Thoracic aorta (tissue), 2 donors: ENCODE results near the gene CCN5. TPM values are rescaled to one million over a fixed set of nuclear protein-coding genes. Genes with fewer than 3 reads are reported as not detected.

Experiments used
- ATAC-seq: fragments of 150-250 bp; one replicate; pipeline ENCODE4 v1.8.0; 2017; ENCODE audit warnings: low read depth; ENCODE audit not compliant: insufficient number of reproducible peaks, low FRiP score
- DNase-seq: peaks from one replicate; pipeline ENCODE4 v3.0.0-alpha.2; 2020; ENCODE audit warnings: low spot score
- H3K27ac ChIP-seq, 2 donors: fragments of 200-600 bp; sonication (generic); 1 replicate in 1 of 2; 2 replicates in 1 of 2; pipeline ENCODE4 v1.5.1; 2016; ENCODE audit warnings: mild to moderate bottlenecking in 2 of 2, moderate library complexity in 2 of 2
- H3K27me3 ChIP-seq: fragments of 200-600 bp; sonication (generic); replicated peaks from 2 replicates; pipeline ENCODE4 v1.6.0; 2016; ENCODE audit warnings: mild to moderate bottlenecking; ENCODE audit not compliant: insufficient read depth
- H3K36me3 ChIP-seq: fragments of 200-600 bp; sonication (generic); one replicate; pipeline ENCODE4 v1.5.1; 2016
- H3K4me1 ChIP-seq, 2 donors: fragments of 200-600 bp; sonication (generic); 1 replicate in 1 of 2; 2 replicates in 1 of 2; pipeline versions ENCODE4 v1.5.1 to v1.6.0; 2016; ENCODE audit warnings: low read depth in 2 of 2, mild to moderate bottlenecking in 1 of 2; ENCODE audit not compliant: control insufficient read depth in 1 of 2
- H3K4me3 ChIP-seq: fragments of 200-600 bp; sonication (generic); 2 replicates; pipeline ENCODE4 v1.5.1; 2016; ENCODE audit warnings: mild to moderate bottlenecking
- H3K9me3 ChIP-seq: fragments of 200-600 bp; sonication (generic); 2 replicates; pipeline ENCODE4 v1.5.1; 2016
- total RNA-seq, 2 donors: library from RNA; depleted of rRNA; stranded (reverse); fragments of >200 nt; gene quantifications; one replicate each; pipeline versions ENCODE4 v1.1.0 to v1.2.3, GENCODE V29; 2016
- TF ChIP-seq, protein P1 (sequence below): fragments of 200-600 bp; sonication (generic); IDR thresholded peaks from one replicate; pipeline ENCODE4 v1.5.1; 2019; ENCODE audit warnings: antibody characterized with exemption

The CCN5 gene
- total RNA-seq, 2 donors from 2014 or later = 652 to 994 TPM

DNA sequence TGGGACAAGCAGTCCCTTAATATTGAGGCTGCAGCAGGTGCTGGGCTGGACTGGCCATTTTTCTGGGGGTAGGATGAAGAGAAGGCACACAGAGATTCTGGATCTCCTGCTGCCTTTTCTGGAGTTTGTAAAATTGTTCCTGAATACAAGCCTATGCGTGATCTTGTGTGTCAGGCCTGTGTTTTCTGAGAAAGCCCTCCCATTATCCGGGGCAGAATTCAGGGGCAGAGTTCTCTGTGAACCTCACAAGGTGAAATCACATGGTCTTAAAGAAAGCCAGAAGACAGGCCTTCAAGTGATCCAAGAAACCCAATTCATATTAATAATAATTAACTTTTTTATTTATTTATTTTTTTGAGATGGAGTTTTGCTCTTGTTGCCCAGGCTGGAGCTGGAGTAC lies 12.5 kb downstream of the CCN5 start:
- peaks cover 14 to 68% of the 10 kb centered on the region in 2 donors for H3K4me1 ChIP-seq
- no peak overlapping the region for H3K4me3 ChIP-seq
- ATAC-seq = no peak
- H3K9me3 ChIP-seq = no peaks in the 10 kb centered on the region
- H3K27me3 ChIP-seq = no peaks in the 10 kb centered on the region
- H3K36me3 ChIP-seq = peaks cover 21% of the 10 kb centered on the region
- no peak for DNase-seq
- TF ChIP-seq, protein P1, sequence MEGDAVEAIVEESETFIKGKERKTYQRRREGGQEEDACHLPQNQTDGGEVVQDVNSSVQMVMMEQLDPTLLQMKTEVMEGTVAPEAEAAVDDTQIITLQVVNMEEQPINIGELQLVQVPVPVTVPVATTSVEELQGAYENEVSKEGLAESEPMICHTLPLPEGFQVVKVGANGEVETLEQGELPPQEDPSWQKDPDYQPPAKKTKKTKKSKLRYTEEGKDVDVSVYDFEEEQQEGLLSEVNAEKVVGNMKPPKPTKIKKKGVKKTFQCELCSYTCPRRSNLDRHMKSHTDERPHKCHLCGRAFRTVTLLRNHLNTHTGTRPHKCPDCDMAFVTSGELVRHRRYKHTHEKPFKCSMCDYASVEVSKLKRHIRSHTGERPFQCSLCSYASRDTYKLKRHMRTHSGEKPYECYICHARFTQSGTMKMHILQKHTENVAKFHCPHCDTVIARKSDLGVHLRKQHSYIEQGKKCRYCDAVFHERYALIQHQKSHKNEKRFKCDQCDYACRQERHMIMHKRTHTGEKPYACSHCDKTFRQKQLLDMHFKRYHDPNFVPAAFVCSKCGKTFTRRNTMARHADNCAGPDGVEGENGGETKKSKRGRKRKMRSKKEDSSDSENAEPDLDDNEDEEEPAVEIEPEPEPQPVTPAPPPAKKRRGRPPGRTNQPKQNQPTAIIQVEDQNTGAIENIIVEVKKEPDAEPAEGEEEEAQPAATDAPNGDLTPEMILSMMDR = no peak
- H3K27ac ChIP-seq = peak overlapping the region; percentile 38 to 40

DNA sequence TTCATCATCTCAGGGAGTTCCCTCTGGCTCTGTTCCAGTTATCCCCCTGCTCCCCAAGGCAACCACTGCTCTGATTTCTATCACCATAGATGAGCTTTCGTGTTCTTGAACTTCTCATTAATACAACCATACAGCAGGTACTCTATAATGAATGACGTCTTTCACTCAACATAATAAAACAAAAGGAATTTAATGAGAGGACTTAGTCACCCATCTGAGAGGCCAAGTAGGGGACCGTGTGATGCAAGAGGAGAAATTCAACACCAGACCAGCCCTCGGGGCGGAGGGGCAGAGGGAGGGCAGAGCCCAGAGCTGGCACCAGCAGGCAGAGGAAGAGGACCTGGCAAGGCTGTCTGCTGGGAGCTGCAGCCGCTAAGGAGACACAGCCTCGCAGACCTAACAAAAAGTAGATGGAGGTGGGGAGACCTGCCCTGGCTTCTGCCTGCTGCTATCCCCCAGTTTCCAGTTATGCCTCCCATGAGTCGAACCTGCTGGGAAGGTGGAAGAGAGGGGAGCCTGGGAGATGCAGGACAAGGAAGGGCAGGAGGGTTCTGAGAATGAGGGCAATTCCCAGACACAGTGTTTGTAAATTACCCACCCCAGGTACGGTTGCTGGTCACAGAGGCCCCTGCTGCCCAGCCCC lies 13.8 kb downstream of the CCN5 start:
- TF ChIP-seq, protein P1 = no peak
- Histone ChIP-seq H3K4me3 (peak overlapping the region; percentile 33), H3K36me3 (peaks cover 10% of the 10 kb centered on the region), H3K27ac (peak overlapping the region; percentile 85 to 89), H3K27me3 (no peaks in the 10 kb centered on the region), H3K4me1 (peaks cover 18 to 69% of the 10 kb centered on the region in 2 donors), H3K9me3 (no peaks in the 10 kb centered on the region)
- DNase-seq = no peak
- peak; percentile 71 for ATAC-seq

DNA sequence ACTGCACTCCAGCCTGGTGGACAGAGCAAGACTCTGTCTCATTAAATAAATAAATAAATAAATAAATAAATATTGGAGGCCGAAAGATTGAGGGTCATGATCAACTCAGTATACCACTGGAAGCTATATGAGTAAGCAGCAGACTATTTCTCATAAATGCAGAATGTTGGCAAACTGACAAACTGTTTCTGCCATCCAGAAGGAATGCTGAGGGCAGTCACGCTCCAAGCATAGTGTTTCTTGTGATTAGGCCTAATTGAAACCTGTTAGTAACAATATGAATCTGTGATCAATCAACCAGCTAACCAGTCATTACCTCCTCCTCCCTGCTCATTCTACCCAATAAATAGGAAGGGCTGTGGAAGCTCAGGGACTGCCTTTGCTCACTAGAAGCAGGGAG lies 15.3 kb downstream of the CCN5 start:
- peaks cover 24 to 79% of the 10 kb centered on the region in 2 donors for H3K4me1 ChIP-seq
- peaks cover 4% of the 10 kb centered on the region for H3K36me3 ChIP-seq
- peak overlapping the region; percentile 85 to 89 for H3K27ac ChIP-seq
- no peaks in the 10 kb centered on the region for H3K9me3 ChIP-seq
- no peak for ATAC-seq
- DNase-seq = no peak
- H3K4me3 ChIP-seq = no peak overlapping the region
- TF ChIP-seq, protein P1 = no peak
- H3K27me3 ChIP-seq = no peaks in the 10 kb centered on the region

DNA sequence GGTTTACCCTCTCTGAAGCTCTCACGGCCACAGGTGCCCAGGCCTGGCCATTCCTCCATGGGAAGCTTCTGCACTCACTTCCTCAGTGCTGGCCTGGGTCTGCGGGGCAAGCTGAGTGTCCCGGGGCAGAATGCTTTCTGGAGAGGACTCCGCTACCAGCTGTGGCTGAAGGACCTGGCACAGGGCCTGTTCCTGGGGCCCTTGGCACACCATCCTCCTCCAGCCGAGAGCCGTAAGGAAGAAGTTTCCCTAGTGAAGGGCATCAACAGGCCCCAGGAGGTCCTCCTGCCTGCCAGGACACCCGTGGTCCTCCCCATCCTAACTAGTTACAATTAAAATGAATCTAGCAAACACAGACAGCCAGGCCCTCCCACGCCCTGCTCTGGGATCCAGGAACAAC lies 16.5 kb downstream of the CCN5 start:
- H3K9me3 ChIP-seq = no peaks in the 10 kb centered on the region
- no peak for ATAC-seq
- no peak for DNase-seq
- H3K36me3 ChIP-seq = no peaks in the 10 kb centered on the region
- TF ChIP-seq, protein P1 = no peak
- H3K27me3 ChIP-seq = no peaks in the 10 kb centered on the region
- H3K27ac ChIP-seq = peak overlapping the region; percentile 85 to 89
- no peak overlapping the region for H3K4me3 ChIP-seq
- peaks cover 24 to 85% of the 10 kb centered on the region in 2 donors for H3K4me1 ChIP-seq

DNA sequence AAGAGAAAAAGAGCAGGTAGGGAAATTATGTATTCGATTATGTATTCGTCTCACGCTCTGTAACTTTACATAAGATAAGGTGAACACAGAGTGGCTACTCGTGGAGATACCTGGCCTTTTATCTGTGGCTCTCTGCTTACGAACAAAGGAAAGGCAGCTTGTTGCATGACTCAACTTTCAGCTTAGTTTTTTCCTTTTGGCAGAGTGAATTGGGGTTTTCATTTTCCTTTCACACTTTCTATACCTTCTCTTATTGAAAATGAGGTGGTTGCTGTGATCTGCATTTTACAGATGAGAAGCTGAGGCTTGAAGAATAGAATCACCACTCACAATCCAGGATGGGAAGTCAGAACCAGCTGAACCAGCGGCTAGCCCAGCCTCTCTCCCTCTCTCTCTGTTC lies 17.2 kb downstream of the CCN5 start:
- no peaks in the 10 kb centered on the region for H3K9me3 ChIP-seq
- ATAC-seq = no peak
- H3K27me3 ChIP-seq = no peaks in the 10 kb centered on the region
- no peak for DNase-seq
- no peaks in the 10 kb centered on the region for H3K36me3 ChIP-seq
- H3K27ac ChIP-seq = peak overlapping the region; percentile 85 to 89
- TF ChIP-seq, protein P1 = no peak
- peaks cover 24 to 87% of the 10 kb centered on the region in 2 donors for H3K4me1 ChIP-seq
- no peak overlapping the region for H3K4me3 ChIP-seq
